HG03575 (cell line): Measurements from ENCODE around the gene ABHD17B.

Experiments used
- ATAC-seq: cut with Tn5 transposase; IDR thresholded peaks from one replicate; pipeline ENCODE4 v1.9.1; 2021; ENCODE audit not compliant: unreplicated experiment, insufficient number of reproducible peaks, low FRiP score; ENCODE audit errors: extremely low read depth

The ABHD17B gene

GRCh38 chr9:71886541-71886940 is 24.5 kb downstream of the ABHD17B start:
- no peak for ATAC-seq

DNA sequence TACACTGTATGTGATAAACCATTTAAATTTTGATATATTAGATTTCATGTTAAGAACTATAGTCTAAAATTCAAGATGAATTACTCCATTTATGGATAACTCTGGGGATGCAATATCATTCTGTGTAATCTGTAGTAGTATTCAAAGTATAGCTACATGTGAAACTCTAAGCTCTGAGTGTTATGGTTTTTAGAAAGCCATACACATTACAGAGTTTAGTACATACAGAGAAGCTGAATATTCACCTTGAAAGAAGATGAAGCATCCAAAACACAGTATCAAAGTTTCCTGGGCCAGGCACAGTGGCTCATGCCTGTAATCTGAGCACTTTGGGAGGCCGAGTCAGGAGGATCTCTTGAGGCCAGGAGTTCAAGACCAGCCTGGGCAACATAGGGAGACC is 25.0 kb downstream of the ABHD17B start:
- ATAC-seq, result no peak

DNA sequence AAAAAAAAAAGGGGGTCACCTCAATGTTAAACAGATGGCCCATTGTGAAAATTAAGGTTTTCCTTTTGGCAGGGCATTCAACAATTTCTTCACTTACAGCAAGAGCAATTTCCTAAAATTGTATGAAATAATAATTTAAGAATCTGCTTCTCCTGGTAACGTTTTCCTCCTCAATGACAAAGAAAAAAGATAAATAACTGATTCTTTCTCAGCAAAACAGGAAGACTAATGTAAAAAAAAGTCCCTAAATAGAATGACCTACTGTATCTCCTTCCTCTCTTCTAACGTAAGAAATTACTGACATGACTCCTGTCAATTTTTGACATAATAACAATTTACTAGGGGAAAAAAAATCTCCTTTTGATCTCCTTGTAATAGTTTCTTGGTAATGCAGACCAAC is 25.5 kb downstream of the ABHD17B start:
- no peak for ATAC-seq

DNA sequence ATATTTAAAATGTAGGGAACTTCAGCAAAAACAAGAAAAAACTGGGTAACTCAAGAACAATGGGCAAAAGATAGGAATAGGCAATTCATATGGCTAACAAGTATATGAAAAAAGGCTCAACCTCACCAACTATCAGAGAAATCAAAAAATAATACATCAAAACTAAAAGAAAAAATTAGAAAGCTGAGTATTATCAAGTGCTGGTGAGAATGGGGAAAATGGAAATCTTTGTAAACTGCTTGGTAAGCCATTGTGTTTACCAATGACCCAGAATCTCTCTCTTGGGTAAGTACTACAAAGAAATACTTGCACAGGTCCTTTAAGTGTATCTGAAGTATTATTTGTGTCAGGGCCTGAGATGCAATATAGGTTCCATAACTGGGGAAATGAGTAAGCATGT is 27.0 kb downstream of the ABHD17B start:
- ATAC-seq, result no peak

GRCh38 chr9:71879644-71880174 is 31.3 kb downstream of the ABHD17B start:
- ATAC-seq, result no peak

- ATAC-seq, result no peak
Measured at GRCh38 chr9:71878327-71879274, 32.4 kb downstream of the ABHD17B start.

- ATAC-seq, result no peak
Measured at GRCh38 chr9:71876829-71877228, 34.2 kb downstream of the ABHD17B start.

GRCh38 chr9:71876106-71876505 is 34.9 kb downstream of the ABHD17B start:
- ATAC-seq, result no peak

- no peak for ATAC-seq
Measured at GRCh38 chr9:71875345-71875744, 35.6 kb downstream of the ABHD17B start.

DNA sequence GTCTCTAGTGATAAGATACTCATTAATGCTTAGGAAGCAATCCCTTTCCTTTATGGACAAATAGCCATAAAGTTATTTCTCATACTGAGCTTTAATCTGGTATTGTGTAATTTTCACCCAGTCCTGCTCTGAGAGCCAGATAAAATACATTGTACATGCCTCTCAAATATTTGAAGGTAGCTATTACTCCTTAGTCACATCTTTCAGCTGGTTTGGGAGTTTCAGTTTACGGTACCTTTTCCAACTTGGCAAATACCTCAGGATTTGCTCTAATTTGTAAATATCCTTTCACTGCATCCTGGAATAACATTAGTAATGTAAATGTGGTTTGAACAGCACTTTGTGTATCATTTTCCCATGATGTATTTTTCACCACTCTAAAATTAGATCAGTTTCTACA is 47.4 kb downstream of the ABHD17B start:
- no peak for ATAC-seq

DNA sequence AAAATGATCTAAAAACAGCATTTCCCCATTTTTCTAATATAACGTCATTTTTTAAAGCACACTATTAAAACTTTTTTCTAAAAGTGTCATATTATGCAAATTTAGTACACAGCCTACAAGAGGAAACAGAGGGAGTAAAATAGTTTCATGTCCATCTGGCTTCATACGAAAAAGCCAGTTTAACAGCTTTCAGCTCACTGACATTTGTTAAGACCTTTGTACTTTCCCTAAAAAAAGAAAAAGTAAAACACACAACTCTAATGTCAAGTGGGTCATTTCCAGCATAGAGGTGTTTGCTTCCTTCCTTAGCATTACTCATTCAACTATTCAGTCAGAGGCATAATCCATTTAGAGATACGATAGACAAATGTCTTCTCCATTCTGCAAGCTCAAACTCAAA is 49.4 kb downstream of the ABHD17B start:
- ATAC-seq, result no peak

- no peak for ATAC-seq
Measured at GRCh38 chr9:71859939-71860338, 51.1 kb downstream of the ABHD17B start.

DNA sequence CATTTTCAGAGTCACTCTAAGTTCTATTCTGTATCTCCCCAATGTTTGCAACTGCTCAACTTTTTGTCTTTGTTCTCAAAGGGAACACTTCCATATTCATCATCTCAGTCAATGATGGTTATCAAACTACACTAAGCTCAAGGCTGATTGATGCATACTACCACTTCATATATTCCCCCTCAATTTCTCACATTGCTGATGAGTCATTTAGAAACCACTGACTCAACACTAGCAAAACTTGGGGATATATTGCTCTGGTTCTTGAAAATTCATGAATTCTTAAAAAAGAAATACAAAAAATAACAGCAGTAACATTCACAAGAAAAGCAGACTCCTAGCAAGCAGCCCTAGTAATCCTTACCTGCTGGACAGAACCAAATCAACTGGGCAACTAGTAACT is 52.2 kb downstream of the ABHD17B start:
- peak; percentile 69 for ATAC-seq

- no peak for ATAC-seq
Measured at GRCh38 chr9:71858102-71858798, 52.7 kb downstream of the ABHD17B start.

- ATAC-seq, result no peak
Measured at GRCh38 chr9:71857159-71857558, 53.8 kb downstream of the ABHD17B start.

DNA sequence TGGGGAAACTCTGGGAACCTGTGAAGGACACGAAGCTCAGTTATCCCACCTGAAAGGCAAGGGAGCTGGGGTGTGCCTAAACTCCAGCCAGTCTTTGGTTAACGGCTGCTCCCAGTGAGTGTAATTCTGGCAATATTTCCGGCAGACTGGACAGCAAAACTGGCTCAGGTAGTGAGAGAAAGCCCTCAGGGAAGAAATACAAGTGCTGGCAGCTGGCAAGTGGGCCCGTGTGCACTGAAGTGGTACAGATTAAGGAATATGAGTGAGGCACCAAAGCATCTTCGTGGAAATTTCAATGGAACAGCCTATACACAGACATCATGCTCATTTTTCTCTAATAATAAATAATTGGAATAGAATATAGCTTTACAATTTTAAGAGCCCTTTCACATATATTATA is 56.2 kb downstream of the ABHD17B start:
- ATAC-seq, result no peak

- ATAC-seq, result no peak
Measured at GRCh38 chr9:71853084-71853483, 57.9 kb downstream of the ABHD17B start.

- no peak for ATAC-seq
Measured at GRCh38 chr9:71850996-71851395, 60.0 kb downstream of the ABHD17B start.

DNA sequence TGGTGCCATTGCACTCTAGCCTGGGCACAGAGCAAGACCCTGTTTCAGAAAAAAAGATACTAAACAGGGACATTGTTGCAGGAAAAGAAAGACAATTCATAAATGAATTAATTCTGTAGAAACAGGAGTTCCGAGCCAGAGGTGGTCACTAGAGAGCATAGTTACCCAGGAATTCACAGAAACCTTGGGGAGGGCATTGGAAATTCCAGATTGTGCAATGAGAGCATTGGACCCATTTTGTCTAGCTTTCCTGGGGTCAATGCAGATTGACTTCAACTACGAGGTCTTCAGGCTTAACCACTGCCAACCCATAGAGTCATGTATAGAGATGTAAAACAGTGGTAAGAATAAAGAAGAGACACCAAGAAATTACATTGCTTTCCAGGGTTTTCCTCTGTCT is 63.1 kb downstream of the ABHD17B start:
- no peak for ATAC-seq

GRCh38 chr9:71844808-71845207 is 66.2 kb downstream of the ABHD17B start:
- ATAC-seq, result no peak
